Gastrocnemius medialis (tissue), 4 donors: ENCODE measurements around the gene BYSL. TPM values are rescaled to one million over a fixed set of nuclear protein-coding genes. Genes with fewer than 3 reads are reported as not detected.

Experiments
- ATAC-seq, 2 donors: fragments of 150-250 bp; one replicate each; pipeline ENCODE4 v1.9.1; 2016
- DNase-seq, 2 donors: peaks; one replicate each; pipeline ENCODE4 v3.0.0-alpha.2; 2019
- H3K27ac ChIP-seq, 4 donors: fragments of 200-600 bp; sonication (generic); 1 replicate in 1 of 4; 2 replicates in 3 of 4; pipeline ENCODE4 v1.5.1; 2016 to 2018; ENCODE audit warnings: mild to moderate bottlenecking in 2 of 4, moderate library complexity in 1 of 4
- H3K27me3 ChIP-seq, 3 donors: fragments of 200-600 bp; sonication (generic) in 2 of 3; 1 replicate in 1 of 3; 2 replicates in 2 of 3; pipeline versions ENCODE4 v1.5.1 to v1.6.0; 2016 to 2019; ENCODE audit warnings: mild to moderate bottlenecking in 1 of 3, moderate library complexity in 1 of 3
- H3K36me3 ChIP-seq, 2 donors: fragments of 200-600 bp; sonication (generic) in 1 of 2; one replicate each; pipeline ENCODE4 v1.5.1; 2017 to 2018
- H3K4me1 ChIP-seq, 2 donors: fragments of 200-600 bp; sonication (generic) in 1 of 2; one replicate each; pipeline ENCODE4 v1.5.1; 2016 to 2017; ENCODE audit warnings: mild to moderate bottlenecking in 2 of 2
- H3K4me3 ChIP-seq, 4 donors: fragments of 200-600 bp; sonication (generic) in 3 of 4; 1 replicate in 1 of 4; 2 replicates in 3 of 4; pipeline ENCODE4 v1.5.1; 2016 to 2019; ENCODE audit warnings: mild to moderate bottlenecking in 2 of 4
- H3K9me3 ChIP-seq, 3 donors: fragments of 200-600 bp; sonication (generic) in 2 of 3; 1 replicate in 1 of 3; 2 replicates in 2 of 3; pipeline ENCODE4 v1.5.1; 2016 to 2019
- POLR2A ChIP-seq, 2 donors: fragments of 450-650 bp; IDR thresholded peaks; one replicate each; pipeline ENCODE4 v1.6.1; 2017; ENCODE audit warnings: antibody characterized with exemption in 2 of 2, mild to moderate bottlenecking in 2 of 2, moderate library complexity in 2 of 2
- in situ Hi-C, 4 donors: fragments of 200-750 bp; cut with MboI; loops; one replicate each; pipeline versions ENCODE4 v1.15.0 to v1.8.0; 2017; ENCODE audit warnings: low sequenced_read_pairs in 4 of 4
- intact Hi-C: fragments of 100-400 bp; cut with DNase I; formaldehyde crosslinking; loops from one replicate; pipeline ENCODE4 v1.15.1; 2023; ENCODE audit warnings: low total_unique reads
- total RNA-seq, 4 donors: library from RNA; depleted of rRNA; stranded (reverse); fragments of >200 nt; gene quantifications; one replicate each; pipeline versions ENCODE4 v1.1.0 to v1.2.3, GENCODE V29; 2016
- TF ChIP-seq, protein P1 (sequence below), 5 experiments: fragments of 450-650 bp in 3 of 5; fragments of 200-600 bp in 2 of 5; sonication (generic) in 2 of 5; IDR thresholded peaks in 4 of 5; conservative IDR thresholded peaks in 1 of 5; 1 replicate in 4 of 5; 2 replicates in 1 of 5; pipeline ENCODE4 v1.5.1; 2016 to 2019; ENCODE audit warnings: antibody characterized with exemption in 5 of 5, mild to moderate bottlenecking in 3 of 5, moderate library complexity in 3 of 5

Gene BYSL
- total RNA-seq, 4 donors from 2014 or later = 8.0 to 16.6 (median 12.9) TPM

DNA sequence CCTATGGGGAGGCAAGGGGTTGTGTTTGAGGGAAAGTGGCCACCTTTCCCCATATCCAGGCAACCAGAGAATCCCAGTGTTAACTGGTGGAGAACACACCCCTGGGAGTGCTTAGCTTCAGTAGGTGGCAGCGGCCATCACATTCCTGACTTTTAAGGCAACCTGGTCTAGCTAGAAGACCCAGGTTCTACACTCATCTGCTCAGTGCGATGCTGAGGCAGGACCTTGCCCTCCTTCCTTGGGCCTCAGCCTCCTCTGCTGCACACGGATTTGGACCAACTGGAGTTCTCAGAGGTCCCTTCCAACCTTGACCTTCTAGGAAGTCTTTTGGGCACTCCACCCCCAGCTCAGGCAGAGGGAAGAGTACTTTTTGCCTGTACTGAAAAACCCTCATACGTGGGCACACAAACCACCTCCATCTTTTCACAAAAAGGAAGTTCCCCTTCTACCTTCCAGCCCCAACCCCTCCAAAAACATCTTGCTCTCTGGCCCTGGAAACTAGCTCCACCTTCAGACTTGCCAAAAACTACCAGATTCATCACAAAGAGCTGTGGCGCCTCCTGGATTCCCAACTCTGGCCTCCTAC, 17.4 kb downstream of the BYSL start:
- Histone ChIP-seq H3K36me3 (peaks cover 0 to 23% of the 10 kb centered on the region in 2 donors), H3K4me1 (peaks cover 23 to 34% of the 10 kb centered on the region in 2 donors), H3K27ac (peak overlapping the region; percentile 19 to 77 (median 34)), H3K9me3 (no peaks in the 10 kb centered on the region), H3K4me3 (no peak overlapping the region), H3K27me3 (no peaks in the 10 kb centered on the region)
- ATAC-seq (no peak), DNase-seq (no peak)
- in situ Hi-C loops = loop anchor here in 3 of 4 donors (5.0 to 25.0 kb wide), 3 partner anchors 106 to 624 kb away; partner anchors contain the start of gene UBR2 (in 1 of the 3)
- TF ChIP-seq POLR2A (IDR thresholded peaks at IDR 0.05) = no peak
- TF ChIP-seq, protein P1, sequence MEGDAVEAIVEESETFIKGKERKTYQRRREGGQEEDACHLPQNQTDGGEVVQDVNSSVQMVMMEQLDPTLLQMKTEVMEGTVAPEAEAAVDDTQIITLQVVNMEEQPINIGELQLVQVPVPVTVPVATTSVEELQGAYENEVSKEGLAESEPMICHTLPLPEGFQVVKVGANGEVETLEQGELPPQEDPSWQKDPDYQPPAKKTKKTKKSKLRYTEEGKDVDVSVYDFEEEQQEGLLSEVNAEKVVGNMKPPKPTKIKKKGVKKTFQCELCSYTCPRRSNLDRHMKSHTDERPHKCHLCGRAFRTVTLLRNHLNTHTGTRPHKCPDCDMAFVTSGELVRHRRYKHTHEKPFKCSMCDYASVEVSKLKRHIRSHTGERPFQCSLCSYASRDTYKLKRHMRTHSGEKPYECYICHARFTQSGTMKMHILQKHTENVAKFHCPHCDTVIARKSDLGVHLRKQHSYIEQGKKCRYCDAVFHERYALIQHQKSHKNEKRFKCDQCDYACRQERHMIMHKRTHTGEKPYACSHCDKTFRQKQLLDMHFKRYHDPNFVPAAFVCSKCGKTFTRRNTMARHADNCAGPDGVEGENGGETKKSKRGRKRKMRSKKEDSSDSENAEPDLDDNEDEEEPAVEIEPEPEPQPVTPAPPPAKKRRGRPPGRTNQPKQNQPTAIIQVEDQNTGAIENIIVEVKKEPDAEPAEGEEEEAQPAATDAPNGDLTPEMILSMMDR (IDR thresholded peaks at IDR 0.05 in 4 of 5, conservative IDR thresholded peaks at IDR 0.05 in 1 of 5) = no peak
- intact Hi-C loops = no loop called here

GRCh38 chr6:41939176-41939847, 18.0 kb downstream of the BYSL start:
- ATAC-seq = no peak
- Histone ChIP-seq H3K4me3 (no peak overlapping the region), H3K36me3 (peaks cover 0 to 16% of the 10 kb centered on the region in 2 donors), H3K27ac (peak overlapping the region in 3 of 4 donors; percentile 19 to 77 (median 40)), H3K27me3 (no peaks in the 10 kb centered on the region), H3K9me3 (no peaks in the 10 kb centered on the region), H3K4me1 (peaks cover 23 to 34% of the 10 kb centered on the region in 2 donors)
- DNase-seq = no peak
- intact Hi-C loops = no loop called here
- TF ChIP-seq, protein P1 (IDR thresholded peaks at IDR 0.05 in 4 of 5, conservative IDR thresholded peaks at IDR 0.05 in 1 of 5) = no peak
- TF ChIP-seq POLR2A (IDR thresholded peaks at IDR 0.05) = no peak
- in situ Hi-C loops = loop anchor here in 3 of 4 donors (5.0 to 25.0 kb wide), 3 partner anchors 105 to 623 kb away; partner anchors contain the start of gene UBR2 (in 1 of the 3)

DNA sequence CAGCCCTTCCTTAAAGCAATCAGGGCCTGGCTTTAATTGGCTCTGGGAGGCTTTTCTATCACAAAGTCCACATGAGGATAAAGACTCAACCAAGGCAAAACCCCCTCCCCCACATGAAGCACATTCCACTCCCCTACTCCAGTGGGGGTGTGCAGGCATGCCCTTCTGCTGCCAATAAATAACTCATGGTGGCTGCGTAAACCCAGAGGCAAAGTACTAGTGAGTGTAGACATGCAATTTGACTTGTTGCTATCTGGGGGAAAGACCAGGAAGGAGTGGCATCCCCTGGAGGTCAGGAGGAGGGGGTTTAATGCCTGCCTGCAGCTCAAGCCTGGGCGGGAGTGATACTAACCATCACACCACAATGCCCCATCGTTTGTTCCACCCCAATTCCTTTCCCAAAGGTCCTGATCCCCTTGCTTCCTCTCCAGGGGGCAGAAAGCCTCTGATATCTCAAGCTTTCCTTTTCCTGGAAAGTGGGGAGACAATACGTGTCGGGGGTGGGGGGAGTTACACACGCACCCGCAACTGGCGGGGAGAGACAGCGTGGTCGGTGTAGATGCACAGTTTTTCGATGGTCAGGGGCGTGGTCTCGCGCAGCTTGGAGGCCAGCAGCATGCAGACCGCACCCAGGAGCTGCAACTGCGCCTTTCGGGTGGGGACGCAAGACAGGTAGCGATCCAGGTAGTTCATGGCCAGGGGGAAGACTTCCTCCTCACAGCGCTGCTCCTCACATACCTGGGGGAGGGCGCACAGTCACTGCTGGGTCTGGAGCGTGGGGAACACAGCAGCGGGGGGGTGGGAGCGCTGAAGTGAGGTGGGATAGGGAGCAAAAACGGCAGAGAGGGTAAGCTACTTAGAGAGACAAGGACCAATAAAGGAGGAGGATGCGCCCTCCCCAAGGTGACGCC, 18.8 kb downstream of the BYSL start:
- DNase-seq (no peak), ATAC-seq (no peak)
- peak overlapping the region; percentile 66 to 97 (median 72) for H3K4me3 ChIP-seq
- peak overlapping the region; percentile 67 to 79 (median 74) for H3K27ac ChIP-seq
- H3K27me3 ChIP-seq = no peaks in the 10 kb centered on the region
- H3K36me3 ChIP-seq = peaks cover 0 to 9% of the 10 kb centered on the region in 2 donors
- H3K9me3 ChIP-seq = no peaks in the 10 kb centered on the region
- TF ChIP-seq POLR2A (IDR thresholded peaks at IDR 0.05) = no peak
- TF ChIP-seq, protein P1 (IDR thresholded peaks at IDR 0.05 in 4 of 5, conservative IDR thresholded peaks at IDR 0.05 in 1 of 5) = no peak
- peaks cover 23 to 34% of the 10 kb centered on the region in 2 donors for H3K4me1 ChIP-seq
- intact Hi-C loops (loop anchor here (5.0 kb wide), 1 partner anchor 102 kb away; no protein-coding TSS in a partner anchor), in situ Hi-C loops (loop anchor here in 3 of 4 donors (5.0 to 25.0 kb wide), 3 partner anchors 105 to 622 kb away; partner anchors contain the start of gene UBR2 (in 1 of the 3))

DNA sequence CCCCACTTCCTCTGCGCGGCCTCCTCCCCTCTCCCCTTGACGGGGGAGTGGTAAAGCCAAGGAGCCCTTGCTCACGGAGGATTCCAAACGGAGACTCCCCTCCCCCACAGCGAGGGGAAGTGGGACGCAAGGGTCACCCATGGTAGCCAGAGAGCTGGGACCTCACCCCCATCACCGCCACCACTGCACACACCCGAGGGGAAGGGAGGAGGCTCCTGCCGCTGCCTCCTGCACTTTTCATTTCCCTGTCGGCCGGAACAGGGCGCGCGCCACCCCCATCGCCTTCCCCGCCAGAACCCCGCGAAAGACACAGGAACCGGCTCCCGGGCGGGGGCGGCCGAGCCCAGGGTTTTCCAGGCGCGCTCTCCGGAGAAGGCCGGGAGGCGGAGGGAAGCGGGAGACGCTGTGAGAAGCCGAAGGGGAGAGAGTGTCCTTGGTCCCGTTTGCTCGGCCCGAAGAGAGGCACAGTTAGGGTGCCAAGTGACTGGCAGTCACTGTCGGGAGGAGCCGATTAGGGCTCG, 19.5 kb downstream of the BYSL start:
- ATAC-seq (peak in 1 of 2 donors; percentile 1), DNase-seq (peak in 1 of 2 donors; percentile 16)
- in situ Hi-C loops = loop anchor here in 1 of 4 donors (25.0 kb wide), 1 partner anchor 621 kb away; the partner anchor contains the start of gene UBR2
- intact Hi-C loops = loop anchor here (1.0 to 5.0 kb wide), 4 partner anchors 20 to 155 kb away; partner anchors contain the start of genes BYSL, MED20 and USP49
- H3K36me3 ChIP-seq = peaks cover 0 to 1% of the 10 kb centered on the region in 2 donors
- peak overlapping the region; percentile 66 to 97 (median 72) for H3K4me3 ChIP-seq
- H3K27me3 ChIP-seq = no peaks in the 10 kb centered on the region
- H3K4me1 ChIP-seq = peaks cover 23 to 34% of the 10 kb centered on the region in 2 donors
- no peaks in the 10 kb centered on the region for H3K9me3 ChIP-seq
- TF ChIP-seq, protein P1 (IDR thresholded peaks at IDR 0.05 in 4 of 5, conservative IDR thresholded peaks at IDR 0.05 in 1 of 5) = no peak
- no peak for TF ChIP-seq POLR2A (IDR thresholded peaks at IDR 0.05)
- peak overlapping the region; percentile 67 to 79 (median 74) for H3K27ac ChIP-seq
